DND-41 (cell line): ENCODE data around the gene STPG4.
A peak's percentile ranks its signal among the peaks of the same experiment; 100 is the strongest.

Experiments
- ATAC-seq: fragments of 200-7000 bp; cut with Tn5 transposase; 3 replicates; pipeline ENCODE4 v1.9.1; 2021; ENCODE audit warnings: low read depth; ENCODE audit not compliant: insufficient read depth
- DNase-seq: peaks from one replicate; pipeline ENCODE4 v3.0.0-alpha.2; 2020
- H2AFZ ChIP-seq: 2 replicates; pipeline ENCODE4 v1.6.0; 2012; ENCODE audit warnings: low read depth, low read length
- H3K27ac ChIP-seq: 2 replicates; pipeline ENCODE4 v1.5.1; 2012; ENCODE audit warnings: low read length, inconsistent platforms
- H3K27me3 ChIP-seq: fragments of 200-600 bp; sonication (generic); 2 replicates; pipeline ENCODE4 v1.6.0; 2012; ENCODE audit warnings: low read length, mild to moderate bottlenecking, inconsistent platforms; ENCODE audit not compliant: insufficient read depth, poor library complexity
- H3K36me3 ChIP-seq: 2 replicates; pipeline ENCODE4 v1.5.1; 2012; ENCODE audit warnings: low read length, inconsistent platforms; ENCODE audit not compliant: insufficient read depth
- H3K4me1 ChIP-seq: 2 replicates; pipeline ENCODE4 v1.5.1; 2012; ENCODE audit warnings: mild to moderate bottlenecking, low read length; ENCODE audit not compliant: insufficient read depth
- H3K4me2 ChIP-seq: 2 replicates; pipeline ENCODE4 v1.6.0; 2012; ENCODE audit warnings: mild to moderate bottlenecking, moderate library complexity, low read length, inconsistent platforms; ENCODE audit not compliant: insufficient read depth
- H3K4me3 ChIP-seq, 2 experiments: fragments of 200-600 bp in 1 of 2; shearing (Covaris generic) in 1 of 2; 2 replicates each; pipeline ENCODE4 v1.5.1; 2012 to 2016; ENCODE audit warnings: inconsistent platforms in 2 of 2, low read length in 2 of 2, mild to moderate bottlenecking in 2 of 2, low read depth in 1 of 2, moderate library complexity in 1 of 2
- H3K79me2 ChIP-seq: 2 replicates; pipeline ENCODE4 v1.6.0; 2012; ENCODE audit warnings: low read length, inconsistent platforms; ENCODE audit not compliant: insufficient read depth
- H3K9ac ChIP-seq: 2 replicates; pipeline ENCODE4 v1.6.0; 2012; ENCODE audit warnings: low read depth, mild to moderate bottlenecking, inconsistent platforms, low read length, moderate library complexity
- H3K9me3 ChIP-seq: 2 replicates; pipeline ENCODE4 v1.5.1; 2012; ENCODE audit warnings: low read length, moderate library complexity, mild to moderate bottlenecking, inconsistent platforms; ENCODE audit not compliant: insufficient read depth, severe bottlenecking
- H4K20me1 ChIP-seq: 2 replicates; pipeline ENCODE4 v1.6.0; 2012; ENCODE audit warnings: low read length; ENCODE audit not compliant: insufficient read depth
- CTCF ChIP-seq: IDR thresholded peaks from 2 replicates; pipeline ENCODE4 v1.5.1; 2012; ENCODE audit warnings: borderline replicate concordance, low read length, moderate library complexity, mild to moderate bottlenecking; ENCODE audit not compliant: poor library complexity, severe bottlenecking; ENCODE audit errors: extremely low read depth
- EZH2 ChIP-seq: IDR thresholded peaks from 3 replicates; pipeline ENCODE4 v1.6.1; 2012; ENCODE audit warnings: borderline replicate concordance, low read depth, mild to moderate bottlenecking, moderate library complexity, low read length, inconsistent platforms; ENCODE audit not compliant: severe bottlenecking

Gene STPG4

GRCh38 chr2:47088371-47089082 is 66.6 kb downstream of the STPG4 start:
- H3K9ac ChIP-seq = no peak overlapping the region
- DNase-seq (no peak), ATAC-seq (no peak)
- no peak overlapping the region for H3K4me2 ChIP-seq
- no peaks in the 10 kb centered on the region for H4K20me1 ChIP-seq
- H3K4me1 ChIP-seq = no peaks in the 10 kb centered on the region
- no peaks in the 10 kb centered on the region for H3K9me3 ChIP-seq
- H3K4me3 ChIP-seq = no peak overlapping the region
- no peak overlapping the region for H2AFZ ChIP-seq
- no peaks in the 10 kb centered on the region for H3K36me3 ChIP-seq
- TF ChIP-seq CTCF (peak; percentile 13), EZH2 (no peak)
- H3K79me2 ChIP-seq = no peaks in the 10 kb centered on the region
- no peaks in the 10 kb centered on the region for H3K27me3 ChIP-seq
- no peak overlapping the region for H3K27ac ChIP-seq

- H3K27ac ChIP-seq = no peak overlapping the region
- H3K27me3 ChIP-seq = no peaks in the 10 kb centered on the region
- ATAC-seq = no peak
- H3K9ac ChIP-seq = no peak overlapping the region
- H3K4me2 ChIP-seq = no peak overlapping the region
- TF ChIP-seq CTCF = no peak
- TF ChIP-seq EZH2 = no peak
- no peak overlapping the region for H2AFZ ChIP-seq
- no peak overlapping the region for H3K4me3 ChIP-seq
- H3K36me3 ChIP-seq = no peaks in the 10 kb centered on the region
- DNase-seq = no peak
- H3K4me1 ChIP-seq = no peaks in the 10 kb centered on the region
- no peaks in the 10 kb centered on the region for H4K20me1 ChIP-seq
- no peaks in the 10 kb centered on the region for H3K79me2 ChIP-seq
- no peaks in the 10 kb centered on the region for H3K9me3 ChIP-seq
Observed at GRCh38 chr2:47087051-47087450, 68.1 kb downstream of the STPG4 start.

DNA sequence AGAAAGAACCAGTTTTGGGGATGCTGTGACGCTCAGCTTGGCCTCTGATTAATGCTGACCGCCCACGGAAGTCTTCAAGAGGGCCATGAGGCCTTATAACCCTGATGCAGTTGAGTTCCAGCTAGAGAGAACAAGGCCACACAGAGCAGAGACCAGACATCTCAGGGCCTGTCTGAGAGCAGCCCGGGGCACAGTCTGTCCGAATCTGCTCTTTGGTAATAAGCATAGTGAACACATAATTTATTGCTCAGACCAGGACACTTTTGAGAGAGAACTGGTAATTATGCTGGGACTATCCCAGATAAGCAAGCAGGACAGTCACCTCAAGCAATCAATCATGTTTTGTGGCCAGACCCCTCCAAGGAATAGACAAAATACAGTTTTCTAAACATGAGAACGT is 68.5 kb downstream of the STPG4 start:
- H4K20me1 ChIP-seq = no peaks in the 10 kb centered on the region
- H3K4me1 ChIP-seq = no peaks in the 10 kb centered on the region
- ATAC-seq (no peak), DNase-seq (no peak)
- no peak overlapping the region for H3K4me2 ChIP-seq
- no peaks in the 10 kb centered on the region for H3K36me3 ChIP-seq
- TF ChIP-seq CTCF = no peak
- TF ChIP-seq EZH2 = no peak
- H3K79me2 ChIP-seq = no peaks in the 10 kb centered on the region
- no peaks in the 10 kb centered on the region for H3K27me3 ChIP-seq
- no peak overlapping the region for H3K4me3 ChIP-seq
- no peaks in the 10 kb centered on the region for H3K9me3 ChIP-seq
- no peak overlapping the region for H3K9ac ChIP-seq
- no peak overlapping the region for H3K27ac ChIP-seq
- H2AFZ ChIP-seq = no peak overlapping the region
